Neural cell (in vitro differentiated cells): Measurements from ENCODE around the gene LBR. TPM values are rescaled to one million over a fixed set of nuclear protein-coding genes. Genes with fewer than 3 reads are reported as not detected.

Experiments
- H2AFZ ChIP-seq: fragments of 200-600, 300-800 bp; sonication (generic), shearing (Covaris generic); 2 replicates; pipeline ENCODE4 v1.6.0; 2014; ENCODE audit warnings: low read depth, mild to moderate bottlenecking, antibody characterized with exemption, low read length, moderate library complexity
- H3F3A ChIP-seq: fragments of 200-600 bp; shearing (Covaris generic); 2 replicates; pipeline ENCODE4 v1.6.1; 2016; ENCODE audit warnings: mild to moderate bottlenecking, moderate library complexity, mixed read lengths, antibody characterized with exemption, low read length; ENCODE audit not compliant: insufficient read depth, poor library complexity, severe bottlenecking
- H3K27ac ChIP-seq: fragments of 200-600, 300-800 bp; sonication (generic), shearing (Covaris generic); 2 replicates; pipeline ENCODE4 v1.5.1; 2014; ENCODE audit warnings: mild to moderate bottlenecking, low read length, moderate library complexity
- H3K27me3 ChIP-seq: fragments of 300-800, 200-600 bp; sonication (generic), shearing (Covaris generic); 2 replicates; pipeline ENCODE4 v1.6.0; 2014; ENCODE audit warnings: mild to moderate bottlenecking, low read depth, low read length, moderate library complexity; ENCODE audit not compliant: insufficient read depth
- H3K36me3 ChIP-seq: fragments of 300-800, 200-600 bp; sonication (generic), shearing (Covaris generic); 2 replicates; pipeline ENCODE4 v1.5.1; 2014; ENCODE audit warnings: mild to moderate bottlenecking, antibody characterized with exemption, low read length, moderate library complexity; ENCODE audit not compliant: insufficient read depth
- H3K4me2 ChIP-seq: fragments of 300-800, 200-600 bp; sonication (generic), shearing (Covaris generic); 2 replicates; pipeline ENCODE4 v1.6.0; 2014; ENCODE audit warnings: mild to moderate bottlenecking, low read length
- H3K4me3 ChIP-seq: fragments of 300-800, 200-600 bp; sonication (generic), shearing (Covaris generic); 2 replicates; pipeline ENCODE4 v1.5.1; 2014; ENCODE audit warnings: mild to moderate bottlenecking, low read length, moderate library complexity
- H3K79me2 ChIP-seq: fragments of 200-600 bp; shearing (Covaris generic); replicated peaks from 2 replicates; pipeline ENCODE4 v1.6.0; 2014; ENCODE audit warnings: mild to moderate bottlenecking, low read length, moderate library complexity; ENCODE audit not compliant: insufficient read depth
- H3K9ac ChIP-seq: fragments of 300-800, 200-600 bp; sonication (generic), shearing (Covaris generic); 2 replicates; pipeline ENCODE4 v1.6.1; 2016; ENCODE audit warnings: mild to moderate bottlenecking, low read length, mixed read lengths
- H3K9me2 ChIP-seq: fragments of 200-600 bp; shearing (Covaris generic); 2 replicates; pipeline ENCODE4 v1.6.1; 2016; ENCODE audit warnings: mild to moderate bottlenecking, low read length, mixed read lengths; ENCODE audit not compliant: insufficient read depth
- H3K9me3 ChIP-seq: fragments of 200-600, 300-800 bp; sonication (generic), shearing (Covaris generic); 2 replicates; pipeline ENCODE4 v1.6.1; 2016; ENCODE audit warnings: mild to moderate bottlenecking, mixed run types, low read length, moderate library complexity, mixed read lengths
- H4K20me1 ChIP-seq: fragments of 200-600 bp; shearing (Covaris generic); 2 replicates; pipeline ENCODE4 v1.6.1; 2016; ENCODE audit warnings: mild to moderate bottlenecking, mixed run types; ENCODE audit not compliant: insufficient read depth
- CTCF ChIP-seq: fragments of 450-650 bp; IDR thresholded peaks from 2 replicates; pipeline ENCODE4 v1.5.1; 2014; ENCODE audit warnings: antibody characterized with exemption, mild to moderate bottlenecking, moderate library complexity; ENCODE audit not compliant: poor library complexity, severe bottlenecking
- EP300 ChIP-seq: fragments of 450-650 bp; conservative IDR thresholded peaks from 2 replicates; pipeline ENCODE4 v1.6.1; 2014; ENCODE audit warnings: antibody characterized with exemption, mild to moderate bottlenecking, moderate library complexity; ENCODE audit not compliant: poor library complexity, severe bottlenecking
- EZH2 ChIP-seq: fragments of 200-600, 300-800 bp; shearing (Covaris generic), sonication (generic); IDR thresholded peaks from 2 replicates; pipeline ENCODE4 v1.6.1; 2014; ENCODE audit warnings: antibody characterized with exemption, low read length, borderline replicate concordance, mild to moderate bottlenecking; ENCODE audit not compliant: insufficient read depth, poor library complexity, severe bottlenecking
- MXI1 ChIP-seq: fragments of 450-650 bp; conservative IDR thresholded peaks from 2 replicates; pipeline ENCODE4 v1.6.1; 2014; ENCODE audit warnings: antibody characterized with exemption, mild to moderate bottlenecking; ENCODE audit not compliant: poor library complexity, severe bottlenecking
- POLR2AphosphoS5 ChIP-seq: IDR thresholded peaks from 2 replicates; pipeline ENCODE4 v1.6.1; 2012
- RAD21 ChIP-seq: fragments of 450-650 bp; conservative IDR thresholded peaks from 2 replicates; pipeline ENCODE4 v1.6.1; 2014; ENCODE audit warnings: antibody characterized with exemption, mild to moderate bottlenecking, moderate library complexity
- REST ChIP-seq: IDR thresholded peaks from 2 replicates; pipeline ENCODE4 v1.6.1; 2012; ENCODE audit warnings: borderline replicate concordance
- SMC3 ChIP-seq: fragments of 450-650 bp; conservative IDR thresholded peaks from 2 replicates; pipeline ENCODE4 v1.6.1; 2014; ENCODE audit warnings: antibody characterized with exemption, mild to moderate bottlenecking, moderate library complexity; ENCODE audit not compliant: poor library complexity
- TAF1 ChIP-seq: IDR thresholded peaks from 2 replicates; pipeline ENCODE4 v1.6.1; 2012; ENCODE audit warnings: low read depth
- polyA plus RNA-seq: library from polyadenylated mRNA; depleted of rRNA; stranded (reverse); fragments of >200 nt; gene quantifications from 2 replicates; pipeline ENCODE4 v1.2.3, GENCODE V29; 2014

LBR gene
- polyA plus RNA-seq, 1 donor from 2014 or later = 156 TPM

GRCh38 chr1:225449774-225450173 lies 21.9 kb upstream of the LBR start:
- TF ChIP-seq SMC3 (no peak), CTCF (no peak), MXI1 (no peak), RAD21 (no peak), EZH2 (no peak), POLR2AphosphoS5 (no peak), EP300 (no peak), TAF1 (no peak)
- no peaks in the 10 kb centered on the region for H3K9me3 ChIP-seq
- no peak overlapping the region for H3K27ac ChIP-seq
- no peak overlapping the region for H2AFZ ChIP-seq
- H3K4me2 ChIP-seq = no peak overlapping the region
- H3K9ac ChIP-seq = no peak overlapping the region
- H3F3A ChIP-seq = no peaks in the 10 kb centered on the region
- H3K36me3 ChIP-seq = no peaks in the 10 kb centered on the region
- no peak overlapping the region for H3K4me3 ChIP-seq
- H3K9me2 ChIP-seq = no peaks in the 10 kb centered on the region
- H4K20me1 ChIP-seq = no peaks in the 10 kb centered on the region
- H3K27me3 ChIP-seq = no peaks in the 10 kb centered on the region
- no peaks in the 10 kb centered on the region for H3K79me2 ChIP-seq

GRCh38 chr1:225449261-225449660 lies 21.4 kb upstream of the LBR start:
- H3K9me3 ChIP-seq = no peaks in the 10 kb centered on the region
- no peak overlapping the region for H3K27ac ChIP-seq
- no peak for TF ChIP-seq EP300
- no peak for TF ChIP-seq RAD21
- no peak for TF ChIP-seq CTCF
- no peak for TF ChIP-seq SMC3
- no peak for TF ChIP-seq MXI1
- no peak for TF ChIP-seq REST
- TF ChIP-seq EZH2 = no peak
- TF ChIP-seq TAF1 = no peak
- TF ChIP-seq POLR2AphosphoS5 = no peak
- no peak overlapping the region for H2AFZ ChIP-seq
- H3K79me2 ChIP-seq = no peaks in the 10 kb centered on the region
- no peak overlapping the region for H3K4me3 ChIP-seq
- no peaks in the 10 kb centered on the region for H4K20me1 ChIP-seq
- H3K4me2 ChIP-seq = no peak overlapping the region
- no peaks in the 10 kb centered on the region for H3K36me3 ChIP-seq
- no peaks in the 10 kb centered on the region for H3F3A ChIP-seq
- H3K9ac ChIP-seq = no peak overlapping the region
- no peaks in the 10 kb centered on the region for H3K27me3 ChIP-seq
- H3K9me2 ChIP-seq = no peaks in the 10 kb centered on the region
